Measurements from ENCODE around the gene LHFPL3.
"Not testable (repeated sequence)": the region's sequence is repeated elsewhere in the genome, so short reads cannot be mapped to it uniquely, and the experiment has no call there.

LHFPL3 gene

GRCh38 chr7:104933022-104933421 lies 604.6 kb downstream of the LHFPL3 start:
- H3K27ac ChIP-seq, result no peak overlapping the region
- no peaks in the 10 kb centered on the region for H3K27me3 ChIP-seq (replicated peaks)
- DNase-seq, result no peak
- TF ChIP-seq CTCF (IDR thresholded peaks at IDR 0.05; ENCODE audit: low read depth, low read length, missing control alignments), result no peak
- no peaks in the 10 kb centered on the region for H3K36me3 ChIP-seq (replicated peaks)
- in situ Hi-C loops (cut with HindIII; ENCODE audit: low pct_ligation_motif_present, low sequenced_read_pairs), result no loop called here
- no peak overlapping the region for H3K4me3 ChIP-seq (ENCODE audit: low read depth, low read length)

- H3K4me3 ChIP-seq (ENCODE audit: low read depth, low read length), result no peak overlapping the region
- no peak for DNase-seq
- no peaks in the 10 kb centered on the region for H3K27me3 ChIP-seq (replicated peaks)
- no peak overlapping the region for H3K27ac ChIP-seq
- in situ Hi-C loops (cut with HindIII; ENCODE audit: low pct_ligation_motif_present, low sequenced_read_pairs), result no loop called here
- H3K36me3 ChIP-seq (replicated peaks), result no peaks in the 10 kb centered on the region
- TF ChIP-seq CTCF (IDR thresholded peaks at IDR 0.05; ENCODE audit: low read depth, low read length, missing control alignments), result no peak
Measured at GRCh38 chr7:104933521-104933988, 605.2 kb downstream of the LHFPL3 start.

- H3K27ac ChIP-seq, result no peak overlapping the region
- no peaks in the 10 kb centered on the region for H3K36me3 ChIP-seq (replicated peaks)
- no peak for DNase-seq
- TF ChIP-seq CTCF (IDR thresholded peaks at IDR 0.05; ENCODE audit: low read depth, low read length, missing control alignments), result no peak
- in situ Hi-C loops (cut with HindIII; ENCODE audit: low pct_ligation_motif_present, low sequenced_read_pairs), result no loop called here
- no peak overlapping the region for H3K4me3 ChIP-seq (ENCODE audit: low read depth, low read length)
- no peaks in the 10 kb centered on the region for H3K27me3 ChIP-seq (replicated peaks)
Measured at GRCh38 chr7:104934665-104935064, 606.3 kb downstream of the LHFPL3 start.

- in situ Hi-C loops (cut with HindIII; ENCODE audit: low pct_ligation_motif_present, low sequenced_read_pairs), result no loop called here
- TF ChIP-seq CTCF (IDR thresholded peaks at IDR 0.05; ENCODE audit: low read depth, low read length, missing control alignments), result no peak
- Histone ChIP-seq H3K36me3 (replicated peaks) (no peaks in the 10 kb centered on the region), H3K27me3 (replicated peaks) (no peaks in the 10 kb centered on the region), H3K27ac (no peak overlapping the region), H3K4me3 (ENCODE audit: low read depth, low read length) (no peak overlapping the region)
- no peak for DNase-seq
Measured at GRCh38 chr7:104935276-104935675, 606.9 kb downstream of the LHFPL3 start.

- no peak overlapping the region for H3K4me3 ChIP-seq (ENCODE audit: low read depth, low read length)
- H3K36me3 ChIP-seq (replicated peaks), result no peaks in the 10 kb centered on the region
- no peak for TF ChIP-seq CTCF (IDR thresholded peaks at IDR 0.05; ENCODE audit: low read depth, low read length, missing control alignments)
- no peak overlapping the region for H3K27ac ChIP-seq
- in situ Hi-C loops (cut with HindIII; ENCODE audit: low pct_ligation_motif_present, low sequenced_read_pairs), result no loop called here
- no peaks in the 10 kb centered on the region for H3K27me3 ChIP-seq (replicated peaks)
- DNase-seq, result no peak
Measured at GRCh38 chr7:104936546-104936945, 608.1 kb downstream of the LHFPL3 start.

- H3K27me3 ChIP-seq (replicated peaks); DNase-seq; in situ Hi-C loops (cut with HindIII; ENCODE audit: low pct_ligation_motif_present, low sequenced_read_pairs): not testable (repeated sequence)
Measured at GRCh38 chr7:104937489-104937888, 609.1 kb downstream of the LHFPL3 start.

More at GRCh38 chr7:104937489-104937888, 609.1 kb downstream of the LHFPL3 start:
- not testable (repeated sequence) for H3K36me3 ChIP-seq (replicated peaks); H3K27ac ChIP-seq; H3K4me3 ChIP-seq (ENCODE audit: low read depth, low read length)

Measured in brain microvascular endothelial cell (primary cell).